ENCODE results near the gene RBP5.

The RBP5 gene

DNA sequence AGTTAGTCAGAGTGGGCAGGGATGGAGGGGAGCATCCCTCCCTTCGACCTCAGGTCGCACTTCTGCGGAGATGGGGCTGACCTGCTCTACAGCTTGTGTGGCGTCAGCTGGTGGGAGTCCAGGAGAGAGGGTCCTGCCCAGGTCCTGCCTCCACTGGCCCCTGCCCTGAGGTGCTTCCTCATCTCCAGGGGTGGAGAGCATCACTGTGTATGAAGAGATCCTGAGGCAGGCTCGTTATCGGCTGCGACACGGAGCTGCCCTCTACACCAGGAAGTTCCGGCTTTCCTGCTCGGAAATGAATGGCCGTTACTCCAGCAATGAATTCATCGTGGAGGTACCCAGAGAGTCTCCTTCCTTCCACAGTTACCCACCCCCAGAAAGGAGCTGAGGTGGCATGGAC lies 21.7 kb upstream of the RBP5 start:
- peaks cover 58% of the 10 kb centered on the region for H3K4me1 ChIP-seq
- H3K79me2 ChIP-seq, result peaks cover 4% of the 10 kb centered on the region
- no peak overlapping the region for H3K4me2 ChIP-seq (ENCODE audit: low read length)
- H3K9me3 ChIP-seq (ENCODE audit: control insufficient read depth, low read length), result no peaks in the 10 kb centered on the region
- TF ChIP-seq, protein P1, sequence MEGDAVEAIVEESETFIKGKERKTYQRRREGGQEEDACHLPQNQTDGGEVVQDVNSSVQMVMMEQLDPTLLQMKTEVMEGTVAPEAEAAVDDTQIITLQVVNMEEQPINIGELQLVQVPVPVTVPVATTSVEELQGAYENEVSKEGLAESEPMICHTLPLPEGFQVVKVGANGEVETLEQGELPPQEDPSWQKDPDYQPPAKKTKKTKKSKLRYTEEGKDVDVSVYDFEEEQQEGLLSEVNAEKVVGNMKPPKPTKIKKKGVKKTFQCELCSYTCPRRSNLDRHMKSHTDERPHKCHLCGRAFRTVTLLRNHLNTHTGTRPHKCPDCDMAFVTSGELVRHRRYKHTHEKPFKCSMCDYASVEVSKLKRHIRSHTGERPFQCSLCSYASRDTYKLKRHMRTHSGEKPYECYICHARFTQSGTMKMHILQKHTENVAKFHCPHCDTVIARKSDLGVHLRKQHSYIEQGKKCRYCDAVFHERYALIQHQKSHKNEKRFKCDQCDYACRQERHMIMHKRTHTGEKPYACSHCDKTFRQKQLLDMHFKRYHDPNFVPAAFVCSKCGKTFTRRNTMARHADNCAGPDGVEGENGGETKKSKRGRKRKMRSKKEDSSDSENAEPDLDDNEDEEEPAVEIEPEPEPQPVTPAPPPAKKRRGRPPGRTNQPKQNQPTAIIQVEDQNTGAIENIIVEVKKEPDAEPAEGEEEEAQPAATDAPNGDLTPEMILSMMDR (IDR thresholded peaks at IDR 0.05), result no peak
- no peaks in the 10 kb centered on the region for H3K36me3 ChIP-seq (ENCODE audit: control insufficient read depth, insufficient read depth, low read length)
- H3K9ac ChIP-seq, result no peak overlapping the region
- H3K27ac ChIP-seq, result no peak overlapping the region
- H2AFZ ChIP-seq, result no peak overlapping the region
- no peak overlapping the region for H3K4me3 ChIP-seq (ENCODE audit: low read depth, low read length)
- no peaks in the 10 kb centered on the region for H3K27me3 ChIP-seq (ENCODE audit: control insufficient read depth, insufficient read depth, low read length)

DNA sequence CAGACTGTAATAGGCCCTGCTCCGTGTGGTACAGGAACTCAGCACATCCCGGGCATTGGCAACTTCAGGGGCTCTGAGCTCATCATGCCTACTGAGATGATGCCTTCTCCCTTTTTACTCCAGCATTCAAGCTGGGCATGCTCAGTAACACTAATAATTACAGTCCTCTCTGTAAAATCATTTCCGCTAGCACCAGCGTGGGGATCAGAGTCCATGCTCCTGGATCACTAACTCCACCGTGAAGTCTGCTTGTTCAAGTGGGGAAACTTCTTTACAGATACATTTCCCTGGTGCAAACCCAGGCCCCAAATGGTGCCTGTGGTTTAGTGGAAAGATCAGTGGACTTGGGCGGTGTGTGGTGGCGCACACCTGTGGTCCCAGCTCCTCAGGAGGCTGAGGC lies 18.2 kb upstream of the RBP5 start:
- Histone ChIP-seq H3K4me1 (peaks cover 36% of the 10 kb centered on the region), H3K9ac (no peak overlapping the region), H3K27ac (no peak overlapping the region), H2AFZ (no peak overlapping the region), H3K9me3 (ENCODE audit: control insufficient read depth, low read length) (no peaks in the 10 kb centered on the region), H3K36me3 (ENCODE audit: control insufficient read depth, insufficient read depth, low read length) (no peaks in the 10 kb centered on the region), H3K4me2 (ENCODE audit: low read length) (no peak overlapping the region), H3K79me2 (peaks cover 4% of the 10 kb centered on the region), H3K4me3 (ENCODE audit: low read depth, low read length) (no peak overlapping the region), H3K27me3 (ENCODE audit: control insufficient read depth, insufficient read depth, low read length) (no peaks in the 10 kb centered on the region)
- TF ChIP-seq, protein P1 (IDR thresholded peaks at IDR 0.05), result no peak

DNA sequence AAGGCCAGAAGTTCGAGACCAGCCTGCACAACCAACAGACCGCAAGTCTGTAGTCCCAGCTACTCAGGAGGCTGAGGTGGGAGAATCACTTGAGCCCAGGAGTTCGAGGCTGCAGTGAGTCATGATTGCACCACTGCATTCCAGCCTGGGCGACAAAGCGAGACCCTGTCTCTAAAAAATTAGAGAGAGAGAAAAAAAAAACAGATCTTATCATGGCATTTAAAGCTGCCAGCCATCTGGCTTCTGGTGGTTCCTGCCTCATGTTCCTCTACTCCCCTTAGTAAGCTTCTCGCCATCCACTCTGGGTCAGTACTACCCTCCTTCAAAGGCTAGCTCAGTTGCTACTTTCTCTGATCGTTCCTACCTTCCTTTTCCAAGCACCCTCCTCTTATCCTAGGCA lies 17.5 kb upstream of the RBP5 start:
- Histone ChIP-seq H3K27me3 (ENCODE audit: control insufficient read depth, insufficient read depth, low read length) (no peaks in the 10 kb centered on the region), H3K9me3 (ENCODE audit: control insufficient read depth, low read length) (no peaks in the 10 kb centered on the region), H3K27ac (peak overlapping the region; percentile 84), H3K79me2 (peaks cover 4% of the 10 kb centered on the region), H3K9ac (no peak overlapping the region), H3K4me1 (peaks cover 31% of the 10 kb centered on the region), H3K4me3 (ENCODE audit: low read depth, low read length) (no peak overlapping the region), H3K4me2 (ENCODE audit: low read length) (no peak overlapping the region), H3K36me3 (ENCODE audit: control insufficient read depth, insufficient read depth, low read length) (no peaks in the 10 kb centered on the region), H2AFZ (peak overlapping the region; percentile 16)
- TF ChIP-seq, protein P1 (IDR thresholded peaks at IDR 0.05), result no peak

DNA sequence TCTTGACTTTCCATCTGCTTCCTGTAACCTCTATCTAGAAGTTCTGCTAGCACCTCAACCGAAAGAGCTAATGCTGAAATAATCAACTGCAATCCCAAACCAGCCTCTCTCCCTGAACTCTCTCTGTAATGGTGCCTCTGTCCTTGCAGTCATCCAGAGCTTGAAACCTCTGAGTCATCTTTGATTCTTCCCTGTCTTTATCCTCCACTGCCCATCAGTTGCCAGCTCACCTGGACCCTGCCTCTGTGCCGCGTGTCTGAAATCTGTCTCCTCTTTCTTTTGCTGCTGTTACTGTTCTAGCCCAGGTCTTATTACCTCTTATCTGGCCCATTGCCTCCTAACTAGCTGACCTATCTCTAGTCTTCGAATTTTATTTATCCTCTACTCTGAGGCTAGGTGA lies 17.0 kb upstream of the RBP5 start:
- H2AFZ ChIP-seq, result peak overlapping the region; percentile 16
- no peaks in the 10 kb centered on the region for H3K9me3 ChIP-seq (ENCODE audit: control insufficient read depth, low read length)
- TF ChIP-seq, protein P1 (IDR thresholded peaks at IDR 0.05), result no peak
- no peak overlapping the region for H3K9ac ChIP-seq
- H3K79me2 ChIP-seq, result peaks cover 4% of the 10 kb centered on the region
- H3K4me1 ChIP-seq, result peaks cover 26% of the 10 kb centered on the region
- no peaks in the 10 kb centered on the region for H3K27me3 ChIP-seq (ENCODE audit: control insufficient read depth, insufficient read depth, low read length)
- H3K4me2 ChIP-seq (ENCODE audit: low read length), result no peak overlapping the region
- no peak overlapping the region for H3K4me3 ChIP-seq (ENCODE audit: low read depth, low read length)
- peak overlapping the region; percentile 84 for H3K27ac ChIP-seq
- no peaks in the 10 kb centered on the region for H3K36me3 ChIP-seq (ENCODE audit: control insufficient read depth, insufficient read depth, low read length)

DNA sequence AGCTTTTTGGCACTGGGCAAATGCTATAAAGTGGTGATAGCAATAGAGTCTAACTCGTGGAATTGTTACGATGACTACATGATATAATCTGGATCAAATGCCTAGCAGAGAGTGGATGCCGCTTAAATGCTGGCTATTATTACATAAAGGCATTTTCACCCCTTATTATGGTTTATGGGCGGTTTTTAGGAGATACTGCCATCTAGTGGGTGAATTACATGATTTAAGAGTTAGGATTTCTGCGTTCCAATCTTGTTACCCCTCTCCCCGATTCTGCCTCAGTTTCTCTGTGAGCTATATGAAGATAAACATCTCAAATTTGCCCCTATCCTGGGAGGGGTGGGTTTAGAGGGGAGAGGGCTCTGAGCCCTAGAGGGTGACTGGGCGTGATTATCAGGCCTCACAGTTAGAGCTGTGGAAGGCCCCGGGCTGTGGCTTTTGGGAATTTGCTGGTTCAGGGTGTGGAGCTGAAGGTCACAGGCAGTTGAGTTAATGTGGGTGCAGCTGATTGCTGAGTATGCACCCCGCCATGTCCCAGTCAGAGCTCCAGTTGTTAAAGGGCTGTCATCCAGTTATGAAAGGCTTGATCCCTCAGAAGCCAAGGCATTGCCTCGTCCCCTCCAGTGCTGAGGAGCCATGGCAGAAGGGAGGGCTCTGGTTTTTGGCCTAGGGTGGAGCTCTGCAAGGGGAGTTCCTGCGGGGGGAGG lies 15.9 kb upstream of the RBP5 start:
- Histone ChIP-seq H3K4me3 (ENCODE audit: low read depth, low read length) (no peak overlapping the region), H3K9ac (no peak overlapping the region), H3K4me2 (ENCODE audit: low read length) (no peak overlapping the region), H3K27me3 (ENCODE audit: control insufficient read depth, insufficient read depth, low read length) (no peaks in the 10 kb centered on the region), H3K79me2 (peaks cover 4% of the 10 kb centered on the region), H2AFZ (peak overlapping the region; percentile 65), H3K27ac (peak overlapping the region; percentile 84), H3K36me3 (ENCODE audit: control insufficient read depth, insufficient read depth, low read length) (no peaks in the 10 kb centered on the region), H3K4me1 (peaks cover 26% of the 10 kb centered on the region), H3K9me3 (ENCODE audit: control insufficient read depth, low read length) (no peaks in the 10 kb centered on the region)
- TF ChIP-seq, protein P1 (IDR thresholded peaks at IDR 0.05), result peak; percentile 70
